ENCODE results near the gene OXCT2.
"Not testable (repeated sequence)": the region's sequence is repeated elsewhere in the genome, so short reads cannot be mapped to it uniquely, and the experiment has no call there.

OXCT2 gene

DNA sequence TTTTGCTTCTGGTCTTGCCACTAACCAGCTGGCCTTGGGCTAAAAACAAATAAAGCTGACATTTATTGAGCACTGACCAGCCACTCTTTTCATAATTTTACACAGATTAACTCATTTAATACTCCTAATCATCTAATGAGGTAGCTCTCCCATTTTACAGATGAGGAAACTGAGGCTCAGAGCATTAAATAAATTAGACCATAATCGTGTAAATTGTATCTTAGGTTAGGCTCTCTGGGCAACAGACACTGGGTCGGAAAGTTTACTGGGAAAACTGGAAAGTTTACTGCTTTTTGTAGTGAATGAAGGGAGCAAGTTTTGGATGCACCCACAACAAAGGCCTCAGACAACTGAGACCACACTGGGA, 10.2 kb upstream of the OXCT2 start:
- Histone ChIP-seq H3K79me2 (ENCODE audit: insufficient read depth, low read length) (no peaks in the 10 kb centered on the region), H2AFZ (ENCODE audit: low read depth, low read length) (no peak overlapping the region), H3K9ac (ENCODE audit: low read depth, low read length) (no peak overlapping the region), H3K36me3 (ENCODE audit: insufficient read depth, low read length) (no peaks in the 10 kb centered on the region), H3K27ac (ENCODE audit: low read length) (no peak overlapping the region), H3K4me1 (ENCODE audit: insufficient read depth, low read length) (no peaks in the 10 kb centered on the region), H4K20me1 (ENCODE audit: insufficient read depth, low read length) (no peaks in the 10 kb centered on the region), H3K4me3 (ENCODE audit: low read depth in 1 of 2, low read length in 2 of 2) (no peak overlapping the region), H3K27me3 (ENCODE audit: insufficient read depth, low read length, poor library complexity) (no peaks in the 10 kb centered on the region), H3K4me2 (ENCODE audit: insufficient read depth, low read length) (no peak overlapping the region), H3K9me3 (ENCODE audit: insufficient read depth, low read length, severe bottlenecking) (no peaks in the 10 kb centered on the region)
- TF ChIP-seq, protein P1, sequence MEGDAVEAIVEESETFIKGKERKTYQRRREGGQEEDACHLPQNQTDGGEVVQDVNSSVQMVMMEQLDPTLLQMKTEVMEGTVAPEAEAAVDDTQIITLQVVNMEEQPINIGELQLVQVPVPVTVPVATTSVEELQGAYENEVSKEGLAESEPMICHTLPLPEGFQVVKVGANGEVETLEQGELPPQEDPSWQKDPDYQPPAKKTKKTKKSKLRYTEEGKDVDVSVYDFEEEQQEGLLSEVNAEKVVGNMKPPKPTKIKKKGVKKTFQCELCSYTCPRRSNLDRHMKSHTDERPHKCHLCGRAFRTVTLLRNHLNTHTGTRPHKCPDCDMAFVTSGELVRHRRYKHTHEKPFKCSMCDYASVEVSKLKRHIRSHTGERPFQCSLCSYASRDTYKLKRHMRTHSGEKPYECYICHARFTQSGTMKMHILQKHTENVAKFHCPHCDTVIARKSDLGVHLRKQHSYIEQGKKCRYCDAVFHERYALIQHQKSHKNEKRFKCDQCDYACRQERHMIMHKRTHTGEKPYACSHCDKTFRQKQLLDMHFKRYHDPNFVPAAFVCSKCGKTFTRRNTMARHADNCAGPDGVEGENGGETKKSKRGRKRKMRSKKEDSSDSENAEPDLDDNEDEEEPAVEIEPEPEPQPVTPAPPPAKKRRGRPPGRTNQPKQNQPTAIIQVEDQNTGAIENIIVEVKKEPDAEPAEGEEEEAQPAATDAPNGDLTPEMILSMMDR (IDR thresholded peaks at IDR 0.05; ENCODE audit: borderline replicate concordance, extremely low read depth, low read length, poor library complexity, severe bottlenecking), result no peak
- no peak for TF ChIP-seq EZH2 (IDR thresholded peaks at IDR 0.05; ENCODE audit: borderline replicate concordance, low read depth, low read length, severe bottlenecking)
- DNase-seq (no peak), ATAC-seq (ENCODE audit: insufficient read depth, low read depth) (no peak)

DNA sequence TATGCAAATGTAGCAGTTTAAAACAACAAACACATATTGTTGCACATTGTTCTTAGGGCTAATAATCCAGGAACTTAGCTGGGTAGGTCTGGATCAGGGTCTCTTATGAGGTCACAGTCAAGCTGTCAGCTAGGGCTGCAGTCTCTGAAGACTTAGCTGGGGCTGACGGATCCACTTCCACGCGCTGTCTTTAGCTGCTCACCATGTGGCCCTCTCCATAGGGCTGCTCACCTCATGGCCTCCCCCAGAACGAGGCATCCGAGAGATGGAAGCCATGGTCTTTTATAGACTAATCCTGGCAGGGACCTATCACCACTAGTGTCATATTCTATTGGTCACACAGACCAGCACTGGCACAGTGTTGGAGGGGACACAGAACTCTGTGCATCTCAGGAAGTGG, 8.7 kb upstream of the OXCT2 start:
- H3K9me3 ChIP-seq (ENCODE audit: insufficient read depth, low read length, severe bottlenecking), result no peaks in the 10 kb centered on the region
- no peaks in the 10 kb centered on the region for H3K79me2 ChIP-seq (ENCODE audit: insufficient read depth, low read length)
- no peaks in the 10 kb centered on the region for H4K20me1 ChIP-seq (ENCODE audit: insufficient read depth, low read length)
- no peaks in the 10 kb centered on the region for H3K36me3 ChIP-seq (ENCODE audit: insufficient read depth, low read length)
- TF ChIP-seq, protein P1 (IDR thresholded peaks at IDR 0.05; ENCODE audit: borderline replicate concordance, extremely low read depth, low read length, poor library complexity, severe bottlenecking), result no peak
- no peak overlapping the region for H3K4me3 ChIP-seq (ENCODE audit: low read depth in 1 of 2, low read length in 2 of 2)
- H3K27ac ChIP-seq (ENCODE audit: low read length), result no peak overlapping the region
- no peak overlapping the region for H3K9ac ChIP-seq (ENCODE audit: low read depth, low read length)
- no peaks in the 10 kb centered on the region for H3K27me3 ChIP-seq (ENCODE audit: insufficient read depth, low read length, poor library complexity)
- no peak overlapping the region for H2AFZ ChIP-seq (ENCODE audit: low read depth, low read length)
- DNase-seq, result no peak
- no peak overlapping the region for H3K4me2 ChIP-seq (ENCODE audit: insufficient read depth, low read length)
- H3K4me1 ChIP-seq (ENCODE audit: insufficient read depth, low read length), result no peaks in the 10 kb centered on the region
- ATAC-seq (ENCODE audit: insufficient read depth, low read depth), result no peak

DNA sequence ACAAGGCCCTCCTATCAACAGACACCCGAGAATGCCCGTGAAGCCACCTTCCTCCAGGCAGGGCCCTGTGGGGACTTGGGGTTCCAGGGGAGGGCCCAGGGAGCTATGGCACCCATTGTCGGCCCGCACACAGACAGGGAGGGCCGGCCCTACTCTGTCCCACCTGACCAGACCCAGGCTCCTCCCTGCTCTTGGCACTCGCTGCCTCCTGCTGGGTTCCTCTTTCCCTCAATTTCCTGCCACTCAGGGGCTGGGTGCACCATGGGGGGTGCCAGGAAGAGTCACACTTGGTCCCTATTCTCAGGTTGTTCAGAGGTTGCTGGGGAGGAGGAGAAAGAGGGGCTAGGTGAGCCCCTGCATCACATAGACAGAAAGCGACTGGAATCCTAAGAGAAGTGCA, 8.0 kb upstream of the OXCT2 start:
- Histone ChIP-seq H3K4me1 (ENCODE audit: insufficient read depth, low read length) (no peaks in the 10 kb centered on the region), H2AFZ (ENCODE audit: low read depth, low read length) (no peak overlapping the region), H3K4me2 (ENCODE audit: insufficient read depth, low read length) (no peak overlapping the region), H3K9me3 (ENCODE audit: insufficient read depth, low read length, severe bottlenecking) (no peaks in the 10 kb centered on the region), H3K27me3 (ENCODE audit: insufficient read depth, low read length, poor library complexity) (no peaks in the 10 kb centered on the region), H3K27ac (ENCODE audit: low read length) (no peak overlapping the region), H3K36me3 (ENCODE audit: insufficient read depth, low read length) (no peaks in the 10 kb centered on the region), H4K20me1 (ENCODE audit: insufficient read depth, low read length) (no peaks in the 10 kb centered on the region), H3K4me3 (ENCODE audit: low read depth in 1 of 2, low read length in 2 of 2) (no peak overlapping the region), H3K79me2 (ENCODE audit: insufficient read depth, low read length) (no peaks in the 10 kb centered on the region), H3K9ac (ENCODE audit: low read depth, low read length) (no peak overlapping the region)
- ATAC-seq (ENCODE audit: insufficient read depth, low read depth) (no peak), DNase-seq (no peak)
- TF ChIP-seq EZH2 (IDR thresholded peaks at IDR 0.05; ENCODE audit: borderline replicate concordance, low read depth, low read length, severe bottlenecking), result no peak
- TF ChIP-seq, protein P1 (IDR thresholded peaks at IDR 0.05; ENCODE audit: borderline replicate concordance, extremely low read depth, low read length, poor library complexity, severe bottlenecking), result no peak

DNA sequence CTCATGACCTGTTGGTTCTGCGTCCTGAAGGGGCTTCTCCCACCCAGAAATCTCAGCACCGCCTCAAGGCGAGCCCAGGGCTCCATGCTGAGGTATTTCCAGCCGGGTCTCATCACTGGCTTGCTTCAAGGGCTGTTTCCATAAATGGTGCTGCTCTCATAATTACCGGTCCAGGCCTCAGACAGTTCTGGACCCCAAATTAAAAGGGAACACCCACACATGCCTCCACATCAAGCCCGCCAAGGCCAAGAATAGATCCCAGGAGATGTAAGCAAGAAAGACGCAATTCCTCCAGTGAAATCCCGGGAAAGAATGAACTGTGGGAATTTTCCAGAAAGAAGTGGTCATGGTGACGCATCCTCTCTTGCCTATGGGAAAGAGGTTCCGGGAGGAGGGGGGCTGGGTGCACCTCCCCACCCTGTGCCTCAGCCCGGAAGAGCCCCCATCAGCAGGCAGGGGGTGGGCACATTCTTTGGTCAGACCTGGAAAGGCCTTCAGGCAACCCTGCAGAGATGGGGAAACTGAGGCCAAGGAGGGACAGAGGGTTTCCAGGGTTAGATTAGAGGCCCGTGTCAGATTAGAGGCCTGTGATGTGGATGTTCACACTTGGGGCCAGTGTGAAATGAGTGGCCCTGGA, 7.4 kb upstream of the OXCT2 start:
- H4K20me1 ChIP-seq (ENCODE audit: insufficient read depth, low read length); H3K79me2 ChIP-seq (ENCODE audit: insufficient read depth, low read length); H3K27ac ChIP-seq (ENCODE audit: low read length); ATAC-seq (ENCODE audit: insufficient read depth, low read depth); H2AFZ ChIP-seq (ENCODE audit: low read depth, low read length); DNase-seq; H3K36me3 ChIP-seq (ENCODE audit: insufficient read depth, low read length); H3K4me1 ChIP-seq (ENCODE audit: insufficient read depth, low read length); H3K9me3 ChIP-seq (ENCODE audit: insufficient read depth, low read length, severe bottlenecking); H3K27me3 ChIP-seq (ENCODE audit: insufficient read depth, low read length, poor library complexity); H3K9ac ChIP-seq (ENCODE audit: low read depth, low read length); H3K4me3 ChIP-seq (ENCODE audit: low read depth in 1 of 2, low read length in 2 of 2); H3K4me2 ChIP-seq (ENCODE audit: insufficient read depth, low read length): not testable (repeated sequence)

DNA sequence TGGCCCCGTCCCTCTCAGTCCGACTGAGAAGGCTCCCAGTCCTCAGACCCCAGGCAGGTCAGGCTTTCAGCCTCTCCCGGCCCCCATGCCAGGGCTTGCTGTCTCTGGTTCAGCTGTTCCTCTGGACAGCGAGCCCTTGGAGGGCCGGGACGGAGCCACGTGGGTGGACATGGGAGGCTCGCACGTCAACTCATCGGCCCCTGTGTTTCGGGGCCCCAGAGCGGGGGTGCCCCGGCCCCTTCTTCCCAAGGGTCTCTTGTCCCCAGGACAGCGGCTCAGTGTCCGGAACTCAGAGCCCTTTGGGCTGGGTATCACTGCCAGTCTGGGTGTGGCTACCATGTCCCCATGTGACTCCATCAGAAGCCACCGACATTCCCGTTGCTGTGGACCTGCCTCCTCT, 6.7 kb upstream of the OXCT2 start:
- not testable (repeated sequence) for H3K9me3 ChIP-seq (ENCODE audit: insufficient read depth, low read length, severe bottlenecking); H3K79me2 ChIP-seq (ENCODE audit: insufficient read depth, low read length); H2AFZ ChIP-seq (ENCODE audit: low read depth, low read length); H3K4me2 ChIP-seq (ENCODE audit: insufficient read depth, low read length); H4K20me1 ChIP-seq (ENCODE audit: insufficient read depth, low read length); H3K4me1 ChIP-seq (ENCODE audit: insufficient read depth, low read length); ATAC-seq (ENCODE audit: insufficient read depth, low read depth); H3K27me3 ChIP-seq (ENCODE audit: insufficient read depth, low read length, poor library complexity); H3K9ac ChIP-seq (ENCODE audit: low read depth, low read length); H3K36me3 ChIP-seq (ENCODE audit: insufficient read depth, low read length); DNase-seq; H3K4me3 ChIP-seq (ENCODE audit: low read depth in 1 of 2, low read length in 2 of 2); H3K27ac ChIP-seq (ENCODE audit: low read length)
